Parathyroid adenoma (tissue), 2 donors: ENCODE data around the gene FYN.

Experiments
- H2AFZ ChIP-seq: fragments of 300-600 bp; sonication (generic); one replicate; pipeline ENCODE4 v1.7.0; 2017; ENCODE audit warnings: antibody characterized with exemption, mild to moderate bottlenecking
- H3K27ac ChIP-seq: fragments of 300-600 bp; sonication (generic); one replicate; pipeline ENCODE4 v1.7.0; 2017
- H3K27me3 ChIP-seq: fragments of 300-600 bp; sonication (generic); one replicate; pipeline ENCODE4 v1.7.0; 2017; ENCODE audit warnings: low read length; ENCODE audit not compliant: control insufficient read depth, insufficient read depth
- H3K36me3 ChIP-seq: fragments of 300-600 bp; sonication (generic); one replicate; pipeline ENCODE4 v1.7.0; 2017; ENCODE audit warnings: low read length; ENCODE audit not compliant: control insufficient read depth, insufficient read depth
- H3K4me1 ChIP-seq: fragments of 300-600 bp; sonication (generic); one replicate; pipeline ENCODE4 v1.7.0; 2017; ENCODE audit warnings: control low read depth
- H3K4me2 ChIP-seq: fragments of 300-600 bp; sonication (generic); one replicate; pipeline ENCODE4 v1.7.0; 2017; ENCODE audit warnings: low read length
- H3K4me3 ChIP-seq: fragments of 300-600 bp; sonication (generic); one replicate; pipeline ENCODE4 v1.7.0; 2017; ENCODE audit warnings: low read depth, low read length
- H3K79me2 ChIP-seq: fragments of 300-600 bp; sonication (generic); one replicate; pipeline ENCODE4 v1.7.0; 2017; ENCODE audit warnings: control low read depth
- H3K9ac ChIP-seq: fragments of 300-600 bp; sonication (generic); one replicate; pipeline ENCODE4 v1.7.0; 2017; ENCODE audit warnings: mild to moderate bottlenecking
- H3K9me3 ChIP-seq: fragments of 300-600 bp; sonication (generic); one replicate; pipeline ENCODE4 v1.7.0; 2017; ENCODE audit warnings: low read length; ENCODE audit not compliant: control insufficient read depth
- CTCF ChIP-seq: fragments of 300-600 bp; sonication (generic); IDR thresholded peaks from one replicate; pipeline ENCODE4 v1.7.0; 2017; ENCODE audit warnings: antibody characterized with exemption, mild to moderate bottlenecking
- donor health status: primary hyperparathyroidism.

FYN gene

GRCh38 chr6:111610548-111611172 lies 262.6 kb downstream of the FYN start:
- H3K4me2 ChIP-seq, result no peak overlapping the region
- no peak overlapping the region for H3K9ac ChIP-seq
- no peaks in the 10 kb centered on the region for H3K36me3 ChIP-seq
- no peak for TF ChIP-seq CTCF
- peaks cover 7% of the 10 kb centered on the region for H3K4me1 ChIP-seq
- H3K9me3 ChIP-seq, result no peaks in the 10 kb centered on the region
- no peaks in the 10 kb centered on the region for H3K79me2 ChIP-seq
- H2AFZ ChIP-seq, result no peak overlapping the region
- no peak overlapping the region for H3K27ac ChIP-seq
- no peak overlapping the region for H3K4me3 ChIP-seq
- H3K27me3 ChIP-seq, result no peaks in the 10 kb centered on the region
